IPS-NIHi7 (cell line): ENCODE results near the gene EFCAB12.

Experiments
- DNase-seq: peaks from one replicate; pipeline ENCODE4 v3.0.0; 2012; ENCODE audit warnings: mixed read lengths; ENCODE audit errors: extremely low spot score

Gene EFCAB12

GRCh38 chr3:129445471-129445870 lies 17.0 kb upstream of the EFCAB12 start:
- no peak for DNase-seq

- DNase-seq, result no peak
Measured at GRCh38 chr3:129442947-129443346, 14.5 kb upstream of the EFCAB12 start.

GRCh38 chr3:129442486-129442885 lies 14.1 kb upstream of the EFCAB12 start:
- DNase-seq, result no peak

DNA sequence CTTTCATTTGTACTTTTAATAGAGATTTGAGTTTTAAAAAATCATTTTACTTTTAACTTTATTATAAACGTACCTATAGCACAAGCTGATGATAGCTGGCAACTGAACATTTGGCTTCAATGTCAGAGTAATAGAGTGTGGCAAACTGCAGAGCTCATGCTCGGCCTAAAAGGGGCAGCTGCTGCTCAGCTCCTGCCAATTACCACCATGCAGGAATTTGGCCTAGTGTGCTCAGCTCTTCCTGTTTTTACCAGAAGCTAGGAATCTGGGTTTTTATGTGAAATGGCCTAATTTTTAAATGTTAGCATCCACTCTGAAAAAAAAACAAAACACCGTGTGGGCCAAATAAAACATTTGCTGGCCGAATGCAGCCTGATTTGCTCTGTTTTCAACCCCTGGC lies 13.3 kb upstream of the EFCAB12 start:
- DNase-seq, result no peak

GRCh38 chr3:129441215-129441614 lies 12.8 kb upstream of the EFCAB12 start:
- DNase-seq, result no peak

DNA sequence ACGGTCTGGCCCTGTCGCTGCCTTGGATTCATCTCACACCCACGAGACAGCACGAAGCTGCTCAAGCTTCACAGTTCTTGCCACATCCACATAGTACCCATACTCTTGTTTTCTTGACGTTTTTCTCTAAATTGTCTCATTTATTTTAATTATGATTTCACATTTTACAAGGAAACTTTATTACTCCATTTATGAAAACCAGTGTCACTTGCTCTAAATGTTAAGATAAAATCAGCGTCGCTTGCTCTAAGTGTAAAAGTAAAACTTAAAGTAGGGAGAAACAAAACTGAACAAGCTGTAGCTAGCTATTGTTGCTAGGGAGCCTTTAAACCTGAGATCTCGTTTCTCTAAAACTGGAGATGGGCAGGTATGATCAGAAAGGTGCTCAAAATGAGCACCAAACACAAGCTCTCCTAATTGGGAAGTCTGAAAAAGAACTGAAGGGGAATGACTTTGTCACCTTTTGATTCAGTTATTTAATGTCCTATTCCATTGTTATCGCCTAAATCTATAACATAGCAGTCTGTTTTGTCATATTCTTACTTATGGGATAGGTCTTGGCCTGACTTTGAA lies 12.3 kb upstream of the EFCAB12 start:
- DNase-seq, result no peak

DNA sequence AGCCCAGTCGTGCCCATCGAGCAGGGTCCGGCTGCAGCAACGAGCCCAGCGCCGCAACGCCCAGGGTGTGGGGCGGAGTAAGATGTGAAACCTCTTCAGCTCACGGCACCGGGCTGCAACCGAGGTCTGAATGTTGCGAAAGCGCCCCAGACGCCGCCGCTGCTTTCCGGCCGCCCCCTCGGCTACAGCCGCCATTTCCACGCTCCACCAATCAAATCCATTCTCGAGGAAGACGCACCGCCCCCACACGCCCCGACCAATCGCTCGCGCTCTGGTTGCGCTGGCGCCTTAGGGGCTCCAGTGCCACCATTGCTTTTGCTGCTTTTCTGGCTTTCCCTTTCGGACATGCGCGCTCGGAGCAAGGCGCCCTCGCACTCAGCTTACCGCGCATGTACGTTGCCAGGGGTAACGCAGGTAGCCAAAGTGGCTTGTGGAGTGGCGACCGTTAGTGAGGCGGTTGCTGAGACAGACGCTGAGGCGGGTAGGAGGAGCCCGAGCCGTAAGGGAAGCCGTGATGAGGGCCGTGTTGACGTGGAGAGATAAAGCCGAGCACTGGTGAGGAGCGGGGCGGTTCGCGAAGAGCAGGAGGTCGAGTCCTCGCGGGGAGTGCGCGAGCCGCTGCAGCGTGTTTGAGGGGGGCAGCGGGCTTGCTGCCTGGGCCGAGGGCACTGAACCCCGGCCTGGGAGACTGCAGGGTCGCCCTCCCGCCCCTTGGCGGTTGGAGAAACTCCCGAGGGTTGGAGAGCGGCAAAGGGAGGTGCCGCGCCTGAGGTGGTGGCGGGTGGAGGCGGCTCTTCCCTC lies 11.6 kb upstream of the EFCAB12 start, which contains the start of the genes IFT122 and MBD4:
TSS of gene IFT122 (plus strand) at position 408 of the 801 bp plus-strand sequence. CDS start at position 515, 107 bp downstream.
TSS of gene MBD4 (minus strand) at position 132 of the 801 bp plus-strand sequence. CDS start at position 17, 115 bp downstream.
- peak; percentile 99 for DNase-seq

DNA sequence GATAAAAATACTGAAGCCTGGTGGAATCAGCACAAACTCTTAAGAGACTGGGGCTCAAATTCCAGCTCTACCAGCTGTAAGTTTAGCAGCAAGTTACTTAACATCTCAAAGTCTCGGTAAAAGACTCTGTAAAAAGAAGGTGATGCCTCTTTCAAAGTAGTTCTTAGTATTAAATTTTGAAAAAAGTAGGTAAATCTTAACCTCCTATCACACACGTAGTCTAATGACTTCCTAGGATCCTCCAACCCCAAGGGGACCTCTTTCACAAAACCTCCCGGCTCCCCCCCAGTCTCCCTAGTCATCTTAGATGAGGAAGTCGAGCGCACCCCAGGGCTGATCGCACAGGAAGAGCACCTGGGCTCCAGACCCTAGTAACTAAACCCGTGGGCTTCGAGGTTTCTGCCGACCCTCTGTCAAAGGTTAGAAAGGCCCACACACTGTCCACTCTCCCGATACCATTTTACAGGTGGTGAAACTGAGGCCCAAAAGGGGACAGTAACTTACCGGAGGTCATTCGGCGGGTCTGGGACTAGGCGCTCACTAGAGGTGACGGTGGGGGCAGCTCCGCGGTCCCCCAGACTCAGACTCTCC lies 10.9 kb upstream of the EFCAB12 start:
- peak; percentile 30 for DNase-seq

- DNase-seq, result no peak
Measured at GRCh38 chr3:129435367-129435766, 6.9 kb upstream of the EFCAB12 start.

DNA sequence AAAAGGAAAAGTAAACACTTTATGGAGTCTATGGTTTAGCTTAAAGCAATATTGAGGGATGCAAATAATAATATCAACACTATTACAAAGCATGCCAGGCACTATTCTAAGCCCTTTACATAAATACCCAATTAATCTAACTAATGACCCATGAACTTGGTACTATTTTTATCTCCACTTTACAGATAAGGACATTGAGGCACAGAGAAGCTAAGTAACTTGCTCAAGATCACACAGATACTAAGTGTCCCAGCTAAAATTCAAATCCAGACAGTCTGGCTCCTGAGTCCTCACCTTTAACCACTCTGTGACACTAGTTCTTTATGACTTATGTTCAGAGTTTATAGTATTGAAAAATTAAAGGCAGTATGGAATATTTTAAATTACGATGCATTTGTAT lies 5.7 kb upstream of the EFCAB12 start:
- no peak for DNase-seq

- no peak for DNase-seq
Measured at GRCh38 chr3:129433565-129433964, 5.1 kb upstream of the EFCAB12 start.

DNA sequence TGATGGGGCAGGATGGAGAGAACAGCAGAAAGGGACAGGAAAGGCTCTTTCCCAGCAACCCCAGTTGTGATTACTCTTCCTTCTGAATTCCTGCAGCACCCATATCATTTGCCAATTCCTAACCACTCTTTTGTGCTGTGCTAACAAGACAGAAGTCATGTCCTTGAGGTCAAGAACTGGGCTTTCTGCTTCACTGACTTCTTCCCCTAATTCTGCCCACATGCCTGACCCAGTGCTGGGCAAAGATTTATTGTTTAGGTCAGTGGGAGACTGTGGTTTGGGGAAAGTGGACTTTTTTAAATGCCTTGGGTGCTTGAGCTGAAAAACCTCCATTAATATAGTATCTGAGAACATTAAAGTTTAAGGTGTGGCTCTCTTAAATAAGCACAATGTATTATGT lies 4.2 kb upstream of the EFCAB12 start:
- no peak for DNase-seq

- no peak for DNase-seq
Measured at GRCh38 chr3:129432036-129432435, 3.6 kb upstream of the EFCAB12 start.

DNA sequence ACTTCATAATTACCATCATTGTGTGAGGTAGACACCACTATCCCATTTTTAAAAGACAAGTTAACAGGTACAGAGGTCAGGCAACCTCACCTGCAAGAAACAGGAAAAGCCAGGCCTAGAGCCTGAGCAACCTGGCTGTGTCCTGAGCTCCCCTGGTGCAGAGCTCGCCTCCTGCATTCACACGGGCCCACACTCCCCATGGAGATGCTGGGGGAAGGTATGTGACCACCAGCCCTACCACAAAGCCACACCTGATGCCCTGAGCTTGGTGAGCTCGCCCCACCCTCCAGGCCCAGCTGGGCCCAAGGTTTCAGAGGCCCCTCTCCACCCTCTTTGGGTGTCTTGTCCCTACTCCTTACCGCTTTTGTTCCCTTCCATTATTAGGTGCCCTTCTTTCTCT lies 1.2 kb upstream of the EFCAB12 start:
- DNase-seq, result peak; percentile 23

- no peak for DNase-seq
Measured at GRCh38 chr3:129429080-129429451, 630 bp upstream of the EFCAB12 start.

DNA sequence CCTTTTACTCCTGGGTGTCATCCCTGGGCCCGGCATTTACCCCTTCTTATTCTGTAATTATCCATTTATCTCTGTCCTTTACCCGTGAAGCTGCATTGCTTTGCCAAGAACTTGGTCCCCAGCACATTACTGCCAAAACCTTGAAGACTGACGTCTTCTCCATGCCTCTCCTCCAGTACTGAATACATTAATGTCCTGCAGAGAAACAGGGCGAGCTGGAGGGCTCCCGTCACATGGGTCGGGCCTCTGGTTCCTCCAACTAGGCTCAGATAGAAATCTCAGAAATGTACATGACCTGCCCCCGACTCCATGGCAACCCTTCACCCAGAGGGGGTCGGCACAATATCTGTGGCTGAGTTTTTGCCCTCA lies 445 bp downstream of the EFCAB12 start:
- no peak for DNase-seq

GRCh38 chr3:129425619-129426018 lies 2.8 kb downstream of the EFCAB12 start:
- no peak for DNase-seq

DNA sequence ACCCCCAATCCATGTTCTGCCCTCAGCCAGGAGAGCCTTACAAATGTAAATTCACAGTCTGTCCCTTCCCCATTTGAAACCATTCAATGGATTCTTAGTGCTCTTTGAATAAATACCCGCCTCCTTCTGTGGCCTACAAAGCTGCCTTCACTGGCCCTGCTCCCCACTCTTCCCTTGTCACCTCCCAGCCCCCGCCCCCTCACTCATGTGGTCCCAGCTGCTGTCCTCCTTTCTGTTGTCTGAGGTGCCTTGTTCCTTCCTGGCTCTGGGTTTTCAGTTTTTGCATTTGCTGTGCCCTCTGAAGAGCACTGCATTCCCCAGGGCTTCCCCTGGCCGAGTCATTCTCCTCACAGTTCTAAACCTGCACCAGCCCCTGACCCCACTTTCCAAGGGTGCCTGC lies 3.2 kb downstream of the EFCAB12 start:
- peak; percentile 32 for DNase-seq

DNA sequence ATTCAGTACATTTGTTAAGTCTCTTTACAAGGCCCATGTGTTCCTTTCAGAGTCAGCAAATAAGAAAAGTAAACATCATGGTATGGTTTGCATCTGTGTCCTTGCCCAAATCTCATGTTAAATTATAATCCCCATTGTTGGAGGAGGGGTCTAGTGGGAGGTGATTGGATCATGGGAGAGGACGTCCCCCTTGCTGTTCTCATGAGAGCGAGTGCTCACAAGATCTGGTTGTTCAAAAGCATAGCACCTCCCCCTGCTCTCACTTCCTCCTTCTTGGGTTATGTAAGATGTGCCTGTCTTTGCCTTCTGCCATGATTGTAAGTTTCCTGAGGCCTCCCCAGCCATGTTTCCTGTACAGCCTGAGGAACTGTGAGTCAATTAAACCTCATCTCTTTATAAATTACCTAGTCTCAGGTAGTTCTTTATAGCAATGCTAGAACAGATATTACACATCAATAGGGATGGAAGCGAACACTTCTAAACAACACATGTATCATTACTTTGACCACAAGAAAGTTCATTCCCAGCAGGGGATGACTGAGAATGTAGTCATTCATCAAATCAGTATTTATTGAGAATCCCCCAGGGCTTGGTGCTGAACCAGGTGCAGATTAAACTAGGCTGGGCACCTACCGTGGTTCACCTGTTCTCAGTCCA lies 4.1 kb downstream of the EFCAB12 start:
- no peak for DNase-seq

GRCh38 chr3:129422897-129423296 lies 5.5 kb downstream of the EFCAB12 start:
- DNase-seq, result no peak

- no peak for DNase-seq
Measured at GRCh38 chr3:129421988-129422745, 6.3 kb downstream of the EFCAB12 start.
